Measurements from ENCODE around the gene ZC3H6.

Gene ZC3H6

GRCh38 chr2:112317303-112318158, 42.1 kb downstream of the ZC3H6 start:
- DNase-seq (ENCODE audit: low spot score in 2 of 2) (no peak), ATAC-seq (replicated peaks; ENCODE audit: extremely low read depth, poor library complexity, severe bottlenecking) (no peak)
- peaks cover 20% of the 10 kb centered on the region for H3K36me3 Mint-ChIP-seq (ENCODE audit: insufficient read depth)
- H3K9me3 Mint-ChIP-seq = no peaks in the 10 kb centered on the region
- H3K27ac Mint-ChIP-seq (ENCODE audit: low read depth) = no peak overlapping the region
- H3K27me3 Mint-ChIP-seq = no peaks in the 10 kb centered on the region
- no peaks in the 10 kb centered on the region for H3K4me1 Mint-ChIP-seq
- H3K4me3 Mint-ChIP-seq = no peak overlapping the region

GRCh38 chr2:112318515-112318914, 43.1 kb downstream of the ZC3H6 start:
- Mint-ChIP-seq H3K36me3 (ENCODE audit: insufficient read depth) (peaks cover 22% of the 10 kb centered on the region), H3K9me3 (no peaks in the 10 kb centered on the region), H3K27ac (ENCODE audit: low read depth) (peak overlapping the region; percentile 62), H3K4me3 (no peak overlapping the region), H3K27me3 (no peaks in the 10 kb centered on the region), H3K4me1 (no peaks in the 10 kb centered on the region)
- no peak for DNase-seq (ENCODE audit: low spot score in 2 of 2)
- ATAC-seq (replicated peaks; ENCODE audit: extremely low read depth, poor library complexity, severe bottlenecking) = no peak

- Mint-ChIP-seq H3K9me3 (no peaks in the 10 kb centered on the region), H3K4me1 (no peaks in the 10 kb centered on the region), H3K4me3 (no peak overlapping the region), H3K36me3 (ENCODE audit: insufficient read depth) (peaks cover 16% of the 10 kb centered on the region), H3K27ac (ENCODE audit: low read depth) (no peak overlapping the region), H3K27me3 (no peaks in the 10 kb centered on the region)
- DNase-seq (ENCODE audit: low spot score in 2 of 2) = no peak
- ATAC-seq (replicated peaks; ENCODE audit: extremely low read depth, poor library complexity, severe bottlenecking) = no peak
Measured at GRCh38 chr2:112321375-112322320, 46.3 kb downstream of the ZC3H6 start.

GRCh38 chr2:112322919-112323318, 47.5 kb downstream of the ZC3H6 start:
- DNase-seq (ENCODE audit: low spot score in 2 of 2) = no peak
- H3K27me3 Mint-ChIP-seq = no peaks in the 10 kb centered on the region
- no peak for ATAC-seq (replicated peaks; ENCODE audit: extremely low read depth, poor library complexity, severe bottlenecking)
- no peak overlapping the region for H3K4me3 Mint-ChIP-seq
- no peak overlapping the region for H3K27ac Mint-ChIP-seq (ENCODE audit: low read depth)
- H3K36me3 Mint-ChIP-seq (ENCODE audit: insufficient read depth) = peaks cover 14% of the 10 kb centered on the region
- H3K4me1 Mint-ChIP-seq = no peaks in the 10 kb centered on the region
- no peaks in the 10 kb centered on the region for H3K9me3 Mint-ChIP-seq

GRCh38 chr2:112332123-112332696, 56.8 kb downstream of the ZC3H6 start:
- no peak overlapping the region for H3K4me3 Mint-ChIP-seq
- H3K9me3 Mint-ChIP-seq = no peaks in the 10 kb centered on the region
- no peak overlapping the region for H3K27ac Mint-ChIP-seq (ENCODE audit: low read depth)
- H3K36me3 Mint-ChIP-seq (ENCODE audit: insufficient read depth) = peaks cover 6% of the 10 kb centered on the region
- H3K27me3 Mint-ChIP-seq = no peaks in the 10 kb centered on the region
- DNase-seq (ENCODE audit: low spot score in 2 of 2) = no peak
- H3K4me1 Mint-ChIP-seq = no peaks in the 10 kb centered on the region
- no peak for ATAC-seq (replicated peaks; ENCODE audit: extremely low read depth, poor library complexity, severe bottlenecking)

GRCh38 chr2:112335600-112335999, 60.2 kb downstream of the ZC3H6 start:
- H3K36me3 Mint-ChIP-seq (ENCODE audit: insufficient read depth) = peaks cover 4% of the 10 kb centered on the region
- no peaks in the 10 kb centered on the region for H3K27me3 Mint-ChIP-seq
- no peak for ATAC-seq (replicated peaks; ENCODE audit: extremely low read depth, poor library complexity, severe bottlenecking)
- H3K4me3 Mint-ChIP-seq = no peak overlapping the region
- H3K27ac Mint-ChIP-seq (ENCODE audit: low read depth) = no peak overlapping the region
- no peaks in the 10 kb centered on the region for H3K9me3 Mint-ChIP-seq
- H3K4me1 Mint-ChIP-seq = no peaks in the 10 kb centered on the region
- no peak for DNase-seq (ENCODE audit: low spot score in 2 of 2)

- ATAC-seq (replicated peaks; ENCODE audit: extremely low read depth, poor library complexity, severe bottlenecking) = no peak
- no peak overlapping the region for H3K4me3 Mint-ChIP-seq
- no peaks in the 10 kb centered on the region for H3K36me3 Mint-ChIP-seq (ENCODE audit: insufficient read depth)
- peaks cover 6% of the 10 kb centered on the region for H3K4me1 Mint-ChIP-seq
- no peak overlapping the region for H3K27ac Mint-ChIP-seq (ENCODE audit: low read depth)
- H3K9me3 Mint-ChIP-seq = no peaks in the 10 kb centered on the region
- H3K27me3 Mint-ChIP-seq = no peaks in the 10 kb centered on the region
- no peak for DNase-seq (ENCODE audit: low spot score in 2 of 2)
Measured at GRCh38 chr2:112339986-112340385, 64.6 kb downstream of the ZC3H6 start.

GRCh38 chr2:112340475-112341267, 65.3 kb downstream of the ZC3H6 start:
- ATAC-seq (replicated peaks; ENCODE audit: extremely low read depth, poor library complexity, severe bottlenecking) (no peak), DNase-seq (ENCODE audit: low spot score in 2 of 2) (no peak)
- H3K9me3 Mint-ChIP-seq = no peaks in the 10 kb centered on the region
- no peaks in the 10 kb centered on the region for H3K27me3 Mint-ChIP-seq
- no peak overlapping the region for H3K4me3 Mint-ChIP-seq
- H3K27ac Mint-ChIP-seq (ENCODE audit: low read depth) = no peak overlapping the region
- H3K4me1 Mint-ChIP-seq = peaks cover 6% of the 10 kb centered on the region
- H3K36me3 Mint-ChIP-seq (ENCODE audit: insufficient read depth) = no peaks in the 10 kb centered on the region

- DNase-seq (ENCODE audit: low spot score in 2 of 2) (no peak), ATAC-seq (replicated peaks; ENCODE audit: extremely low read depth, poor library complexity, severe bottlenecking) (no peak)
- H3K27me3 Mint-ChIP-seq = no peaks in the 10 kb centered on the region
Measured at GRCh38 chr2:112342067-112342550, 66.7 kb downstream of the ZC3H6 start.

GRCh38 chr2:112343827-112344585, 68.6 kb downstream of the ZC3H6 start:
- Mint-ChIP-seq H3K4me1 (peaks cover 6% of the 10 kb centered on the region), H3K36me3 (ENCODE audit: insufficient read depth) (peaks cover 7% of the 10 kb centered on the region), H3K9me3 (peaks cover 6% of the 10 kb centered on the region), H3K27me3 (no peaks in the 10 kb centered on the region), H3K27ac (ENCODE audit: low read depth) (no peak overlapping the region), H3K4me3 (no peak overlapping the region)
- no peak for DNase-seq (ENCODE audit: low spot score in 2 of 2)
- no peak for ATAC-seq (replicated peaks; ENCODE audit: extremely low read depth, poor library complexity, severe bottlenecking)

More at GRCh38 chr2:112342067-112342550, 66.7 kb downstream of the ZC3H6 start:
- peaks cover 5% of the 10 kb centered on the region for H3K36me3 Mint-ChIP-seq (ENCODE audit: insufficient read depth)
- H3K9me3 Mint-ChIP-seq = peaks cover 6% of the 10 kb centered on the region
- no peak overlapping the region for H3K4me3 Mint-ChIP-seq
- H3K27ac Mint-ChIP-seq (ENCODE audit: low read depth) = no peak overlapping the region
- peaks cover 6% of the 10 kb centered on the region for H3K4me1 Mint-ChIP-seq

Measured in central memory CD8-positive, alpha-beta T cell (primary cell).